ACHN (cell line): ENCODE data around the gene AVPR2.

ENCODE experiments used
- DNase-seq: peaks from one replicate; pipeline ENCODE4 v3.0.0-alpha.2; 2015
- in situ Hi-C: cut with HindIII; loops from 2 replicates; pipeline ENCODE4 v1.10.0; 2017; ENCODE audit warnings: low sequenced_read_pairs, low pct_ligation_motif_present, low pct_unique_long_range_greater_than_20kb

AVPR2 gene

DNA sequence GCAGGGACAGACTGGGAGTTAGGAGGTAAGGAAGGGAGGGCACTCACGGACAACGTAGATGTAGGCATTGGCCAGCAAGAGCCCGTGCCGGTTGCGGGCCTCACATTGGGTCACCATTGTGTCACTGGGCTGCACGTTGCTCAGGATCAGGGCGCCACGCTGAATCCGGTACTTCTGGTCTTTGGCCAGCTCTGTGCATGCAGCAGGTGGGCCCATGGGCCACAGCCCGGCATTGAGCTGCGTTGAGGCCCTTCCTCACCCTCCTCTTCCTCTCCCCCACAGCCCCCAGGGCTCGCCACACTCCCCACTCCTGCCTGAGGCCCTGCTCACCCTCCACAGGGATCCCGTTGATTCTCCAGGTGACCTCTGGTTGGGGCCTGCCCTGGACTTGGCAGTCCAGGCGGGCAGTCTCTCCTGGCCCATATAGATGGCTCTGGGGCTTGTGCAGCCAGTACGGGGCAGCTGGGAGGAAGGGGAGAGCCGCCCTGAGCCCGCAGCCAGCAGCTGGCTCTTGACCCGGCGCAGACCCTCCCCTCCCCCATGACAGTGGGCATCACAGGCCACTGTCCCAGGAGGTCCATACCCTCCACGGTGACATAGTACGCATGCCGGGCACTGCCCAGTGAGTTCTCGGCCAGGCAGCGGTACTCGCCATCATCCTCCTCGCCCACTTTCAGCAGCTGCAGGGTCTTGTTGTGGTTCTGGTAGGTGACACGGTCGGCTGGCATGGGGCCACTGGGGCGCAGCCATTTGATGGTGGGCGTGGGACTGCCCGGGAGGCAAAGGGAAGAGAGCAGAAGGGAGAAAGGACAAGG is 34.8 kb upstream of the AVPR2 start:
- DNase-seq = no peak
- in situ Hi-C loops = no loop called here

DNA sequence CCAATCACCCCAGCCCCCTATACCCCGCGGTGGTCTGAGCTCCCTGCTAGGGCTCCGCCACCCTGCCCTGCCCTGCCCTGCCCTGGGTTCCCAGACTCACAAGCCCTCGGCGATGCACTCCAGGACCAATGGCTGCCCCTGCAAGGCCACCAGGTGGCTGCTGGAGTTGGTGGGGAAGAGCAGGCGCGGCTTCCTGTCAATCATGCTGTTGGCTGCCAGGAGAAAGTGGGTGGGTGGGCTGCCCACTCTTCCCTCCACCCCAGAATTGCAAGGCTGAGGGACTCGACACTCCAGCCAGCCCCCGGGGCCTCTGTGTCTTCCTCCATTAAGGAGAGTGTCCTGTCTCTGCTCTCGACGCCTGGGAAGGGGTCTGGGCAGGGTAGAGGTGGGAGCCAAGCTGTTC is 34.2 kb upstream of the AVPR2 start:
- in situ Hi-C loops = no loop called here

GRCh38 chrX:153870791-153871360 is 33.6 kb upstream of the AVPR2 start:
- in situ Hi-C loops = no loop called here
- DNase-seq = no peak

More for the DNA sequence above, 34.2 kb upstream of the AVPR2 start:
- DNase-seq = no peak

GRCh38 chrX:153871451-153871850 is 33.0 kb upstream of the AVPR2 start:
- no peak for DNase-seq
- in situ Hi-C loops = no loop called here

- in situ Hi-C loops = no loop called here
- no peak for DNase-seq
These were observed 32.3 kb upstream of the AVPR2 start for GRCh38 chrX:153871946-153872878.

DNA sequence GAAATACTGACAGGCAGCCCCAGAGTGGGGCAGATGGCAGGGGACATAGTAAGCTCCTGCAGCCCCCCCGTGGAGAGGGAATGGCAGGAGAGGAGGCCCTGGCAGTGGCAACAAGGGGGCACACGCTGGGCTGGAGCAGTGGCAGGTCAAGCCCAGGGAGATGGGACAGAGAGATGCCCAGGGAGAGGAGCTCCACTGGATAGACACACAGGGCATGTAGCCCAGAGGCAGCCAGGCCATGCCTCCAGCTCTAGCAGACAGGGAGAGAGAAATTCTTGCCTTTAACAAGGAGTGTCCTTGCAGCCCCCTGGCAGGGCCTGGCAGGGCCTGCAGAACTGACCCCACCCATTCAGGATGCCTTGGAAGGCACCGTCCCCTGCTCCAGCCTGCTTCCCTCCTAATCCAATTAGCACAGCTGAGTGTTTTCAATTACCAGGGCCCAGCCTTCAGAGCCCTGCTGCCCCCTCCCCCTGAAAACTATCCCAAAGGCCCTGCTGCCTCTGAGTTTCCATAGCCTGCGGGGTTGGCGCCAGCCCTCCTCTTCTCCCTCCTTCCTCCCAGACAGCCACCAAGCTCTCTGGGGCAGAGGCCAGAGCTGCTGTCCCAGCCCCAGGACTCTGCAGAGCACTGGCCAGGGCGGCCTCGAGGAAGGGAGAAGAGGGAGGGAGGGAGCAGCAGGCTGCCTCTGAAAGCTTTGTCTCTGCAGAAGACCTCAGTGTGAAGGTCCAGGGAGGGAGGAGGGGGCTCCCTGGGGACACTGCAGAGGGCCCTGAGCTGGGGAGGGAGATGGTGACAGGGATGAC is 31.0 kb upstream of the AVPR2 start:
- in situ Hi-C loops = no loop called here
- DNase-seq = no peak

GRCh38 chrX:153874085-153874365 is 30.4 kb upstream of the AVPR2 start:
- no peak for DNase-seq
- in situ Hi-C loops = no loop called here

DNA sequence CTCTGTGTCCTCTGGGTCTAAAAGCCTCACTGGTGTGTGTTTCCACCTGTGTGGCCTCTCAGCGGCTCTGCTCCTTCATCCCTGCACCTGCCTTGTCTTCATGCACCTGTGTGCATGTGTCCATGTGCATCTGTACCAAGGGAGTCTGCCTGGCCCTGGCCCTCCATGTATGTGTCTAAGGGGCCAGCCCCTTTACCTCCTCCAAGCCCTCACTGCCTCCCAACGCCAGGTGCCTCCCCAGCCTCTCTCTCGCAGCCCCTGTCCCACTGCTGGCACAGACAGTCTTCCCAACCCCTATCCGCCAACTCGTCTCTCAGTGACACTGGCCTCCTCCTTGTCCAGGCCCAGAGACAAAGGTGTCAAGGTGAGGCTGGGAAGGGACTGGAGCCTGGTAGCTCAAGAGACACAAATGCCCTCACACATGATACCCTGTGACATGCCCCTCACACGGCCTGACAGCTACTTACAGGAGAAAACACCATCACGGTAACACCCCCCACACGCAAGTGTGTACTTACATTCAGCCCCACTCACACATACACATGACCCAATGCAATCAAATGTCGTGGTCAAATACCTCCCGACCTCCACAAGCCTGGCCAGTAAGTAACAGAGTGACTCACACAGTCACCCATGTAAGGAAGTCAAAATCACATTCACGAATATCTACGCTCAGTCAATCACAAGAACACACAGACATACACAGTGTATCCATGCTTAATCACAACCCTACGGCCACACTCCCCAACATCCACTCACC is 29.9 kb upstream of the AVPR2 start:
- in situ Hi-C loops = no loop called here
- DNase-seq = no peak

DNA sequence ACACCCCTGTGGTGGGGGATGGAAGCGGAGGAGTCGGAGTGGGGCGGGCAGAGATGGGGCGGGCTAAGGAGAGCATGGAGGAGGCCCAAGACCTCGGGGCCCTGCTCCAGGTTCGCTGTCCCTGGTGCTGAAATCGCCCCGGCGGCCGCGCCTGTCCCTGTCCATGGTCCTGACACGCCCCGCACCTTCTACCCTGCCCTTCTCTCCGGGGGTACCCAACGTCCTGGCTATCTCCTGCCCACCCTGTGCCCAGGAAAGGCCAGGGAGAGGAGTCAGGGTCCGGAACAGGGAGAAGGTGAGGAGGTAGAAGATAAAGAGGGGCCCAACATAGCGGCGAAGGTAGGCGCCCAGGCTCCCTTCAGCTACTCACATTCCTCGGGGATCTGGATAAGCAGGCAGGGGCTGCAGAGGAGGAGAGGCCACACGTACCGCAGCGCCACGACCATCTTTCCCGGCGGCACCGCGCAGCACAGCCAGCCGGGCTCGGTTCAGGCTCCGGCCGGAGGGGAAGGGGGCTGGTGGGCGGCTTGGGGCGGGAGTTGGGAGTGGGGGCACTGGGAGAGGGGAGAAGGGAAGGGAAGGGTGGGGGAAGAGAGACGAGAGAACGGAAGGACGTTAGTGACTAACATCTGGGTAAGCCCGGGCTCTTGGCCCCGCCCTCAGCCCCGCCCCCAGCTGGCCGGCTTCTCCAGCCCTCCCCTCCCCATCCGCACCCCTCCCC is 28.9 kb upstream of the AVPR2 start:
- in situ Hi-C loops = no loop called here
- DNase-seq = peak; percentile 10

DNA sequence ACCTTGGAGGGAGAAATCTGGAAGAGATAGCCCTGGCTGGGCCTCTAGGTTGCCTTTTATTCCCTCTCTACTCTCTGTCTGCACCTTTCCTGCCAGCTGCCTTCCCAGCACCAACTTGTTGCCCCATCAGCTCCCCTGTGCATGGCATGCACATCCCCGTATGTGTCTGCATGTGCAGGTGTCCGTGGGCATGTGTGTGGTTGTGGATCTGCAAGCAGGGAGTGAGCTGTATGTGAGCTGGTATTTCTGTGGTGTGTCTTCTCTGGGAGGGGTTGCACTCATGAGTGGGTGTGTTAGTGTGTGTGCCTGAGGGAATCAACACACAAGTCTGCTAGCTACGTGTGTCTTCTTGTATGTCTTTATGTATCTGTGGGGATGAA is 28.4 kb upstream of the AVPR2 start:
- in situ Hi-C loops = no loop called here
- DNase-seq = no peak

DNA sequence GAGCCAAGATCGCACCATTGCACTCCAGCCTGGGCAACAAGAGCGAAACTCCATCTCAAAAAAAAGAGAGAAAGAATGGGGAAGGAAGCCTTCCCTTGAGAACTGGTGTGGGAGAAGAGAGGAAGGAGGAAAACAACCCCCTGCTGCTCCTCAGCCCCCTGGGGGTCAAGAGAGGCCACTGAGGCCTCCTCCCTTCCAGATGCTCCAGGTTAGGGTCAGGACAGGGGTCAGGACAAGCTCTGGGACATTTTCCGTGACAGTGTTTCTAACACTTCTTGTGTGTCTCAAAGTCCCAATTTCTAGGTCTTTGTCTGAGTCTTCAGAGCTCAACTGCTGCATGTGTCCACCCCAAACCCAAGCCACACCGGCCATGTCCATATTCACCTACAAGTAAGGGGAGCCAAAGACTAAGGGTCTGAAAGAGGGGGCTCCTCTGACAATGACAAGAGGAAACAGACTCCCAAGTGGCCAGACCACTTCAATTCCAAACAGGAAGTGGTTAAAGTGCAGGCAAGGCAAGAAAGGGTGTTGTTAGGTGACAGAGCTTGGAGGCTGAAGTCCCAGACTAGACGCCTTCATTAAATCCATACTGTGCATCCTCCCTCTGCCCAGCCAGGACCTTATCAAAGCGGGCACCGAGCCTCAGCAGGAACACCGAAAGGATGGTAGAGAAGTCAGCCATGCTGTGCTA is 26.8 kb upstream of the AVPR2 start:
- in situ Hi-C loops = no loop called here
- no peak for DNase-seq

- in situ Hi-C loops = no loop called here
- no peak for DNase-seq
These were observed 26.1 kb upstream of the AVPR2 start for GRCh38 chrX:153878345-153878744.

GRCh38 chrX:153878969-153879653 is 25.4 kb upstream of the AVPR2 start:
- in situ Hi-C loops = no loop called here
- DNase-seq = no peak

- in situ Hi-C loops = no loop called here
- no peak for DNase-seq
These were observed 24.6 kb upstream of the AVPR2 start for GRCh38 chrX:153879741-153880439.

GRCh38 chrX:153880440-153880815 is 24.0 kb upstream of the AVPR2 start:
- in situ Hi-C loops = no loop called here
- no peak for DNase-seq

DNA sequence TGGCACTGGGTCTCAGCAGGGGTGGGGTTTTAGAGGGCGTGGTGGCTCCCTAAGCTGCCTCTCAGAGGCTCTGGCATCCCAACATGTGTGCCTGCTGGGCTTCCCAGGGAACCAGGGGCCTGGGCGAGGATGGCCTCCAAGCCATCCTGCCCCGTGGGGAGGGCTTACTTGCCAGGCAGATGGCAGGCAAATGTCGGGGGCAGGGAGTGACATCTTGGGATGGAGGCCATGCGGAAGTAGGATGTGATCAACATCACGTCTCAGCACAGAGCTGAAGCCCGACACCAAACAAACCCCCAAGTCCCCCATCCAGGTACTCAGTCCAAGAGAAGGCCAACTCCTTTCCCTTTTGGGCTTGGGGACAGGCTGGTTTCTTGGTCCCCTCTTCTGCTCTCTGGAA is 23.2 kb upstream of the AVPR2 start:
- DNase-seq = no peak
- in situ Hi-C loops = no loop called here
